ENCODE results near the gene CNOT3. TPM values are rescaled to one million over a fixed set of nuclear protein-coding genes. Genes with fewer than 3 reads are reported as not detected.

Gene CNOT3
- total and polyA plus RNA-seq, 2 donors (not counting 1 experiment from before 2014, with no cell fraction given), result 28.1 to 82.1 TPM

DNA sequence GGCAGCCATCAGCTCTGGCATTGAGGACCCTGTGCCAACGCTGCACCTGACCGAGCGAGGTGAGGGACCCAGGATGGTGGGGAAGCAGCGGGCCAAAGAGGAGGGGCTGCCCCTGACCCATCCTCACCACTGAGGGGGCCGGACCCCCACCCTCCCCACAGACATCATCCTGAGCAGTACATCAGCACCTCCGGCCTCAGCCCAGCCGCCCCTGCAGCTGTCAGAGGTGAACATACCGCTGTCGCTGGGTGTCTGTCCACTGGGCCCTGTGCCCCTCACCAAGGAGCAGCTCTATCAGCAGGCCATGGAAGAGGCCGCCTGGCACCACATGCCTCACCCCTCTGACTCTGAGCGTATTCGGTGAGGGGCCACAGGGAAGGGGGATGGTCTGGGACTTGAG is 14.7 kb downstream of the CNOT3 start:
- POLR2A ChIA-PET, result no interaction called here
- TF ChIP-seq, protein P1, sequence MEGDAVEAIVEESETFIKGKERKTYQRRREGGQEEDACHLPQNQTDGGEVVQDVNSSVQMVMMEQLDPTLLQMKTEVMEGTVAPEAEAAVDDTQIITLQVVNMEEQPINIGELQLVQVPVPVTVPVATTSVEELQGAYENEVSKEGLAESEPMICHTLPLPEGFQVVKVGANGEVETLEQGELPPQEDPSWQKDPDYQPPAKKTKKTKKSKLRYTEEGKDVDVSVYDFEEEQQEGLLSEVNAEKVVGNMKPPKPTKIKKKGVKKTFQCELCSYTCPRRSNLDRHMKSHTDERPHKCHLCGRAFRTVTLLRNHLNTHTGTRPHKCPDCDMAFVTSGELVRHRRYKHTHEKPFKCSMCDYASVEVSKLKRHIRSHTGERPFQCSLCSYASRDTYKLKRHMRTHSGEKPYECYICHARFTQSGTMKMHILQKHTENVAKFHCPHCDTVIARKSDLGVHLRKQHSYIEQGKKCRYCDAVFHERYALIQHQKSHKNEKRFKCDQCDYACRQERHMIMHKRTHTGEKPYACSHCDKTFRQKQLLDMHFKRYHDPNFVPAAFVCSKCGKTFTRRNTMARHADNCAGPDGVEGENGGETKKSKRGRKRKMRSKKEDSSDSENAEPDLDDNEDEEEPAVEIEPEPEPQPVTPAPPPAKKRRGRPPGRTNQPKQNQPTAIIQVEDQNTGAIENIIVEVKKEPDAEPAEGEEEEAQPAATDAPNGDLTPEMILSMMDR (IDR thresholded peaks at IDR 0.05), result no peak
- no peak for TF ChIP-seq EZH2 (IDR thresholded peaks at IDR 0.05; ENCODE audit: borderline replicate concordance, insufficient read depth, low read depth, low read length, poor library complexity, severe bottlenecking)
- H3K9me3 ChIP-seq (ENCODE audit: control extremely low read depth in 1 of 3, control insufficient read depth in 2 of 3, insufficient read depth in 1 of 3, low read length in 2 of 3), result no peaks in the 10 kb centered on the region

DNA sequence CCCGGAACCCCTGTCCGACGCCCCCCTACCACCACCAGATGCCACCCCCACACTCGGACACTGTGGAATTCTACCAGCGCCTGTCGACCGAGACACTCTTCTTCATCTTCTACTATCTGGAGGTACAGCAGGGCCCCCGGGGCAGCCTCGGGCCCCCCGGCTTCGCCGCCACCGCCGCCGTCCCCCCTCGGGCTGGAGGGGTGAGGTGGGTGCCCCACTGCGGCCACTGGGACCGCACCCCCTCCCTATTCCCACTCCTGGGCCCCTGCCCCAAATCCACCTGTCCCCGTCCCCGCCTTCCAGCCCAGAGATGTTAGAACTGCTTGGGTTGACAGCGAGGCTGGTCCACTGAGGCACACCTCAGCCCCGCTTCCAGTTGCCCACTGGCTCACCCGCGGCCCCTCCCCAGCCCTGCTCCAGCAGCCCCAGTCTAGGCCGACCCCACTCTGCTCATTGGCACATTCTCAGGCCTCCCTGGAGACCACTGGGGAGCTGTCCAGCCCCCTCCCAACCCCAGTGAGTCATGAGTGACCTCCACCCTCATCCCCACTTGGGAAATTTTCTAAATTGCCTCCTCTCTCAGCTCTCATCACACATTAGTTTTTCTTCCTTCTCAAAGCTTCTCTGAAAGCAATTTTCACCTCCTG is 15.4 kb downstream of the CNOT3 start:
- Mint-ChIP-seq H3K4me3 (no peak overlapping the region), H3K4me1 (peaks cover 4% of the 10 kb centered on the region), H3K9me3 (ENCODE audit: insufficient read depth) (no peaks in the 10 kb centered on the region), H3K27ac (no peak overlapping the region), H3K27me3 (no peaks in the 10 kb centered on the region)
- Histone ChIP-seq H3K9ac (ENCODE audit: low read length) (no peak overlapping the region), H3K4me1 (ENCODE audit: control insufficient read depth in 2 of 2, insufficient read depth in 2 of 2, low read length in 2 of 2) (peaks cover 0 to 1% of the 10 kb centered on the region in 2 donors), H2AFZ (ENCODE audit: insufficient read depth, low read depth, low read length, poor library complexity, severe bottlenecking) (no peak overlapping the region), H3K79me2 (ENCODE audit: control insufficient read depth, insufficient read depth, low read length) (peaks cover 9% of the 10 kb centered on the region), H3K27ac (ENCODE audit: low read length in 2 of 2) (no peak overlapping the region), H3K9me3 (ENCODE audit: control extremely low read depth in 1 of 3, control insufficient read depth in 2 of 3, insufficient read depth in 1 of 3, low read length in 2 of 3) (no peaks in the 10 kb centered on the region), H3K36me3 (replicated peaks in 1 of 2; ENCODE audit: control extremely low read depth in 1 of 2, control insufficient read depth in 1 of 2, extremely low read depth in 1 of 2, insufficient read depth in 2 of 2, low read length in 1 of 2) (peaks cover 2 to 80% of the 10 kb centered on the region in 2 experiments), H3K4me2 (replicated peaks; ENCODE audit: low read depth, low read length, poor library complexity, severe bottlenecking) (no peak overlapping the region), H3K4me3 (ENCODE audit: control extremely low read depth in 1 of 5, extremely low read depth in 1 of 5, insufficient read depth in 1 of 5, low read depth in 2 of 5, low read length in 4 of 5) (no peak overlapping the region), H4K20me1 (ENCODE audit: control insufficient read depth, insufficient read depth, low read length, poor library complexity, severe bottlenecking) (peaks cover 76% of the 10 kb centered on the region), H3K27me3 (replicated peaks in 1 of 4; ENCODE audit: control extremely low read depth in 1 of 4, control insufficient read depth in 3 of 4, insufficient read depth in 4 of 4, low read length in 3 of 4) (no peaks in the 10 kb centered on the region)
- POLR2A ChIA-PET, result interaction anchor here (0.6 kb wide), 1 partner anchor 275 kb away, joined by 4 read pairs; no protein-coding TSS in a partner anchor
- TF ChIP-seq, protein P1 (IDR thresholded peaks at IDR 0.05), result no peak
- no peak for TF ChIP-seq EZH2 (IDR thresholded peaks at IDR 0.05; ENCODE audit: borderline replicate concordance, insufficient read depth, low read depth, low read length, poor library complexity, severe bottlenecking)
- CTCF ChIA-PET, result no interaction called here
- ATAC-seq (ENCODE audit: low read depth) (no peak), DNase-seq (no peak)
- 96% methylated on average over 16 of the region's 25 CpGs for WGBS (ENCODE audit: insufficient coverage)
- intact Hi-C loops (cut with micrococcal nuclease), result no loop called here

More for the DNA sequence above, 14.7 kb downstream of the CNOT3 start:
- no peak overlapping the region for H3K27ac ChIP-seq (ENCODE audit: low read length in 2 of 2)
- H3K4me1 ChIP-seq (ENCODE audit: control insufficient read depth in 2 of 2, insufficient read depth in 2 of 2, low read length in 2 of 2), result no peaks in the 10 kb centered on the region
- intact Hi-C loops (cut with micrococcal nuclease), result no loop called here
- CTCF ChIA-PET, result no interaction called here
- no peak overlapping the region for H3K4me3 ChIP-seq (ENCODE audit: control extremely low read depth in 1 of 5, extremely low read depth in 1 of 5, insufficient read depth in 1 of 5, low read depth in 2 of 5, low read length in 4 of 5)
- 100% methylated on average over 12 of the region's 12 CpGs for WGBS (ENCODE audit: insufficient coverage)
- Mint-ChIP-seq H3K27ac (no peak overlapping the region), H3K9me3 (ENCODE audit: insufficient read depth) (no peaks in the 10 kb centered on the region), H3K4me1 (peaks cover 4% of the 10 kb centered on the region), H3K4me3 (no peak overlapping the region), H3K27me3 (no peaks in the 10 kb centered on the region)
- no peak overlapping the region for H3K9ac ChIP-seq (ENCODE audit: low read length)
- H3K79me2 ChIP-seq (ENCODE audit: control insufficient read depth, insufficient read depth, low read length), result peaks cover 4% of the 10 kb centered on the region
- H2AFZ ChIP-seq (ENCODE audit: insufficient read depth, low read depth, low read length, poor library complexity, severe bottlenecking), result no peak overlapping the region
- ATAC-seq (ENCODE audit: low read depth), result no peak
- H3K4me2 ChIP-seq (replicated peaks; ENCODE audit: low read depth, low read length, poor library complexity, severe bottlenecking), result no peak overlapping the region
- no peak for DNase-seq
- H3K36me3 ChIP-seq (replicated peaks in 1 of 2; ENCODE audit: control extremely low read depth in 1 of 2, control insufficient read depth in 1 of 2, extremely low read depth in 1 of 2, insufficient read depth in 2 of 2, low read length in 1 of 2), result peaks cover 2 to 80% of the 10 kb centered on the region in 2 experiments
- H3K27me3 ChIP-seq (replicated peaks in 1 of 4; ENCODE audit: control extremely low read depth in 1 of 4, control insufficient read depth in 3 of 4, insufficient read depth in 4 of 4, low read length in 3 of 4), result no peaks in the 10 kb centered on the region
- peaks cover 80% of the 10 kb centered on the region for H4K20me1 ChIP-seq (ENCODE audit: control insufficient read depth, insufficient read depth, low read length, poor library complexity, severe bottlenecking)
